Limb (tissue), 2 donors: ENCODE measurements around the gene ROR2.
"Not testable (repeated sequence)": the region's sequence is repeated elsewhere in the genome, so short reads cannot be mapped to it uniquely, and the experiment has no call there.

ENCODE experiments used
- DNase-seq, 2 donors: peaks; one replicate each; pipeline ENCODE4 v3.0.0-alpha.2; 2016; ENCODE audit errors: extremely low spot score in 2 of 2

ROR2 gene

GRCh38 chr9:91530829-91531228, 419.2 kb downstream of the ROR2 start:
- DNase-seq, result no peak

GRCh38 chr9:91522481-91522880, 427.5 kb downstream of the ROR2 start:
- peak in 1 of 2 donors; percentile 35 for DNase-seq

- no peak for DNase-seq
These were observed 430.3 kb downstream of the ROR2 start for GRCh38 chr9:91519520-91520277.

GRCh38 chr9:91518462-91518861, 431.6 kb downstream of the ROR2 start:
- no peak for DNase-seq

- DNase-seq, result no peak
These were observed 432.2 kb downstream of the ROR2 start for GRCh38 chr9:91517801-91518200.

GRCh38 chr9:91517332-91517731, 432.7 kb downstream of the ROR2 start:
- not testable (repeated sequence) for DNase-seq

- DNase-seq, result no peak
These were observed 433.3 kb downstream of the ROR2 start for GRCh38 chr9:91516777-91517176.

GRCh38 chr9:91516081-91516480, 433.9 kb downstream of the ROR2 start:
- DNase-seq, result no peak

GRCh38 chr9:91515074-91515687, 434.8 kb downstream of the ROR2 start:
- peak in 1 of 2 donors; percentile 51 for DNase-seq
